NOMO-1 treated with DMSO at 0.1 percent for 48 hours (cell line): ENCODE results near the gene FAM124A.
A peak's percentile ranks its signal among the peaks of the same experiment; 100 is the strongest.

Source experiments
- DNase-seq: peaks from one replicate; lab custom pipeline; 2025; ENCODE audit not compliant: unreplicated experiment; lab: John Stamatoyannopoulos, UW

The FAM124A gene

GRCh38 chr13:51218626-51219025 is 3.6 kb upstream of the FAM124A start:
- DNase-seq: no peak

- no peak for DNase-seq
Observed at GRCh38 chr13:51220706-51221105, 1.5 kb upstream of the FAM124A start.

GRCh38 chr13:51221108-51221507 is 1.1 kb upstream of the FAM124A start:
- DNase-seq: no peak

- DNase-seq: no peak
Observed at GRCh38 chr13:51221674-51222036, 543 bp upstream of the FAM124A start.

GRCh38 chr13:51222686-51223559 is 725 bp downstream of the FAM124A start:
- DNase-seq: no peak

GRCh38 chr13:51223560-51224270 is 1.5 kb downstream of the FAM124A start:
- no peak for DNase-seq

GRCh38 chr13:51225029-51225428 is 2.8 kb downstream of the FAM124A start:
- DNase-seq: peak; percentile 70

GRCh38 chr13:51227404-51227803 is 5.2 kb downstream of the FAM124A start:
- no peak for DNase-seq

- DNase-seq: no peak
Observed at GRCh38 chr13:51229101-51229719, 7.0 kb downstream of the FAM124A start.

- DNase-seq: no peak
Observed at GRCh38 chr13:51229731-51230130, 7.5 kb downstream of the FAM124A start.

- DNase-seq: no peak
Observed at GRCh38 chr13:51230477-51231105, 8.4 kb downstream of the FAM124A start.

- DNase-seq: no peak
Observed at GRCh38 chr13:51231456-51231855, 9.3 kb downstream of the FAM124A start.

GRCh38 chr13:51232328-51232727 is 10.1 kb downstream of the FAM124A start:
- DNase-seq: no peak

- no peak for DNase-seq
Observed at GRCh38 chr13:51233117-51233826, 11.1 kb downstream of the FAM124A start.

- no peak for DNase-seq
Observed at GRCh38 chr13:51234676-51235075, 12.5 kb downstream of the FAM124A start.

GRCh38 chr13:51235186-51235585 is 13.0 kb downstream of the FAM124A start:
- no peak for DNase-seq

GRCh38 chr13:51235756-51236490 is 13.7 kb downstream of the FAM124A start:
- no peak for DNase-seq

GRCh38 chr13:51236491-51236792 is 14.2 kb downstream of the FAM124A start:
- no peak for DNase-seq

GRCh38 chr13:51237386-51237785 is 15.2 kb downstream of the FAM124A start:
- DNase-seq: no peak

- no peak for DNase-seq
Observed at GRCh38 chr13:51237887-51238286, 15.7 kb downstream of the FAM124A start.
